ENCODE measurements around the gene U2AF2. TPM values are rescaled to one million over a fixed set of nuclear protein-coding genes. Genes with fewer than 3 reads are reported as not detected.

U2AF2 gene
- total RNA-seq, 2 donors from 2014 or later: 82.4 to 87.5 TPM

DNA sequence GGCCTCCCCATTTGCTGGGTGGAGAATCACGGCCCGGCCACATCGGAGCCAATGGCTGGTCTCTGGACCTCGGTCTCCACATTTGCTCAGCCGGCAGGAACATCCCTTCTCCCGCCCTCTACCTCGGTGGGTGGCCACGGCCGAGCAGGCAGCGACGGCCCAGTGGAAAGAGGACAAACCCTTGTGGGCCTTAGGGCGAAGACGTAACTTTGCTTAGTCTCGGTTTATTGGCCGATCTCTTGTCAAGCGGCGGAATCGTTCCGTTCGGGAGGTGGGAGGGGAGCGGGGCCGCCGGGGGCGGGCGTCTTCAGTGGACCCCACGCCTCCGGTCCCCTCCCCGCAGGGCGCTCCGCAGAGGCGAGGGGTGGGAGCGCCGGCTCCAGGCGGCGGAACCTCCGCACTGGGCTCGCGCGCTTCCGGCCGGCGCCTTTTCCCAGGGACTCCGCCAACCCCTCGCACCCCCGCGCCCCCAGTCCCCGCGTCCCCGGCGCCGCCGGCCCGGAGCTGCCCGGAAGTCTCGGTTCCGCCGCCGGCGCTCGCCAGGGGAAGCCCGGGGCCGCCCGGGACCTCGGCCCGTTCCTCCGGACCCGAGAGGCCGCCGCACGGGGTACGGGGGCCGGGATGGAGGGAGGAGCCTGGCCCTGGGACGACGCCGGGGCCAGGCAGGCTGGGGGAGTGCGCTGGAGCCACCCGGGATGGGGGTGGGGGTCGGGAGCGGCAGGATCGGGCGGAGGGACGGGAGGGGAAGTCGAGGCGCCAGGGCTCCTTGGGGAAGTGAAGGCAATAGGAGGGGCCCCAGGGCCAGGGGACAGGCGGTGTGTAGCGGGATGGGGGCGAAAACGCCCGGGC is 14.0 kb upstream of the U2AF2 start, which contains the start of gene ZNF580:
Gene ZNF580 (plus strand): TSS at position 426 of the 849 bp plus-strand sequence. CDS start 1,507 bp downstream, outside the sequence.
- intact Hi-C loops (cut with DNase I): no loop called here
- DNase-seq: peak; percentile 80

DNA sequence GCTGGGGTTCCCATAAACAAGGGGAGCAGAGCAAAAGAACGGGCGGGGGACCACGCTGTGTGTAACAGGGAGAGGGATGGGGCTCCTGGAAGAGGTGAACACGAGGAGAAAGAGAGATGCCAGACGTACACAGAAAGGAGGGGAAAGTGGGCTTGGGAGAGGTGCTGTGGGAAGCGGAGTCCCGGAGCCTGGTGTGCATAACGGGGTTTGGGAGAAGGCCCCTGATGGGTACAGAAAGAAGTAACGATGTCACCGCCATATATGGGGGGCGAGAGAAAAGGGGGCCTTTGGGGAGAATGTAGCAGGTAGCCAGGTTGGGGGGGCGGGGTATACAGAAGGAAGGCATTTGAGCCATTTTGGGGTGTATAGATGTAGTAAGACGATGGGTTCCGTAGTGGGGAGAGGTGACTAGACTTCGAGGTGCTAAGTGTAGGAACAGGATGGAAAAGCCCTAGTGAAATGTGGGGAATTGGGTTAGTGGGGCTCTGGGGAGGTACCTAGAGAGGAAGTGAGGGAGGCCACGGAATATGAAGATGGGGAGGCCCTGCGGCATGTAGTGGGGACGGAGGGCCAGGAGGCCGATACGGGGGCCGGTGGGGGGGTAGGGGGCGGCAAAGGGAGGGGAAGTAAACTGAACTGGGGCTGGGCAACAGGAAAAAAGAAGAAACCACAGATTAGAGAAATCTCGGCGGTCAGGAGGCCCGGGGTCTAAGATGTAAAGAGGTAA is 13.2 kb upstream of the U2AF2 start:
- intact Hi-C loops (cut with DNase I): no loop called here
- DNase-seq (no peak), ATAC-seq (peak; percentile 0 to 1)

More for the DNA sequence above, 14.0 kb upstream of the U2AF2 start, which contains the start of gene ZNF580:
- peak; percentile 71 to 74 for ATAC-seq

DNA sequence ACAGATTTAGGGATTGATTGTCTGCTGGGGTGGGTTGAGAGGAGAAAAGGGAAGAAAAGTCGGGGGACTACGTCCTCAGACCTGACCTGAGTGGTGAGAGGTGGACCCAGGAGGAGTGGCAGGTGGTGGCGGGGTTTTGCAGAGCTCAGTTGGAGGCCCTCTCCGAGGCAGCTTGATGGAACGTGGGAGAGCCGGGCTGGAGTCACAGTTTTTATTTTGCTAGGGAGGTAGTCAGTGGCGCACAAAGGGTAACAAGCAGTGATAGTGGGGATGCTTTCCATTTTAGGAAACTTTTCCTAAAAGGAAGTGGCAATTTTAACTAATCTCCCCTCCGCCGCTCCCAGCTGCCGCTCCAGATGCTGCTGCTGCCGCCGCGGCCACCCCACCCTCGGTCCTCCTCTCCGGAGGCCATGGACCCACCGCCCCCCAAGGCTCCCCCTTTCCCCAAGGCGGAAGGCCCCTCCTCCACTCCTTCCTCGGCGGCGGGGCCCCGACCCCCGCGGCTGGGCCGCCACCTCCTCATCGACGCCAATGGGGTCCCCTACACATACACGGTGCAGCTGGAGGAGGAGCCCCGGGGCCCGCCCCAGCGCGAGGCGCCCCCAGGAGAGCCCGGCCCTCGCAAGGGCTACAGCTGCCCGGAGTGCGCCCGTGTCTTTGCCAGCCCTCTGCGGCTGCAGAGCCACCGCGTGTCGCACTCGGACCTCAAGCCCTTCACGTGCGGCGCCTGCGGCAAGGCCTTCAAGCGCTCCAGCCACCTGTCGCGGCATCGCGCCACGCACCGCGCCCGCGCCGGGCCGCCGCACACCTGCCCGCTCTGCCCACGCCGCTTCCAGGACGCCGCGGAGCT is 12.5 kb upstream of the U2AF2 start:
- peak; percentile 8 to 13 for ATAC-seq
- intact Hi-C loops (cut with DNase I): no loop called here
- DNase-seq: peak; percentile 49

DNA sequence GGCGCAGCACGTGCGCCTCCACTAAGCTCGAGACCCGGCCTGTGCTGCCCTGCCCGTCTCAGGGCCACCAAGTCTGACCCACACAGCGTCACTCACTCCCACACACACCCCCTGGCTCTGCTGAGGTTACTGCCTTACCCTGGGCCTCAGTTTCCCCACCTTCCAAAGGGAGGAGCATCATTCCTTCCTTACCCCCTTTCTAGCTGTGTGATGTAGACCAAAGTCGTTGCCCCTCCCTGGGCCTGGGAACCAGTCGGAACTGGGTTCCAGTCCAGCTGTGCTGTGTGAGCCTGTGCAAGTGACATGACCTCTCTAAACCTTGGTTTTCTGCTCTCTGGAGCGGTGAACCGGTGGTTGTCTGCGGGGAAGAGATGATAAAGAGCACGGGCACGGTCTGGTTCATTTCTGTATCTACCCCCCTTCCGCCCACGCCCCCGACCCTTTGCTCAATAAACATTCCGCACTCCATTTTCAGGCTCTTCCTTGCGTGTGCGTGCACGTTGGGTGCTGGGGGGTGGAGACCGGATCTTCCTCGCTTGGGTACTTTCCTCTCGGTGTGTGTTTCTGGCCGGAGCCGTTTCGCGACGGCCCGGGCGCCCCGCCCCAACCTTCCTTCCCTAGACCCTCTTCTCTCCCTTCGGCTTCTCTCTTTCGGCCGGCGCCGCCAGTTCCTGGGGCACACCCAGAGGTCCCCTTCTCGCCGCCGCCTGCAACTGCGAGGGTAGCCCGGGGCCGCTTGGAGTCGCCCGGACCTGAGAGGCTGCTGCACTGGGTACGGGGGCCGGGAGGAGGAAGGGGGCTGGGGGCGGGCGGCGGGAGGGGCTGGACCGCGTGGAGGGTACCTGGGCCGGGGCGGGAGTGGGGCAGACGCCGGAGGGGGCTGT is 11.6 kb upstream of the U2AF2 start, which contains the start of gene ZNF581:
Gene ZNF581 (plus strand): TSS at position 647 of the 884 bp plus-strand sequence. CDS start 923 bp downstream, outside the sequence.
- ATAC-seq (peak; percentile 38 to 46), DNase-seq (peak; percentile 81)
- intact Hi-C loops (cut with DNase I): no loop called here

DNA sequence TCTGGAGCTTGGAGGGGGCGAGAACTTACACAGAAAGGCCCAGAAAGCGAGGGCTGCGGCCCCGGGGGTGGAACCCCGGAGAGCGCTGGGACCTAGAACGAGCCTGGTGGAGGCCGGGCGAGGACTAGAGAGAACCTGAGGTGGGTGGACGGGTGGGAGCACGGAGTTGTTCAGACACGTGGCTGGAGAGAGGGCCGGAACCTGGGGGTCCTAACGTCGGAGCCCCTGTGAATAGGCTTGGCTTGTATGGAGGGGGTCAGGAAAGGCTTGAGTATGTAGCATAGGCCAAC is 11.0 kb upstream of the U2AF2 start:
- intact Hi-C loops (cut with DNase I): no loop called here
- DNase-seq: no peak
- ATAC-seq: no peak

DNA sequence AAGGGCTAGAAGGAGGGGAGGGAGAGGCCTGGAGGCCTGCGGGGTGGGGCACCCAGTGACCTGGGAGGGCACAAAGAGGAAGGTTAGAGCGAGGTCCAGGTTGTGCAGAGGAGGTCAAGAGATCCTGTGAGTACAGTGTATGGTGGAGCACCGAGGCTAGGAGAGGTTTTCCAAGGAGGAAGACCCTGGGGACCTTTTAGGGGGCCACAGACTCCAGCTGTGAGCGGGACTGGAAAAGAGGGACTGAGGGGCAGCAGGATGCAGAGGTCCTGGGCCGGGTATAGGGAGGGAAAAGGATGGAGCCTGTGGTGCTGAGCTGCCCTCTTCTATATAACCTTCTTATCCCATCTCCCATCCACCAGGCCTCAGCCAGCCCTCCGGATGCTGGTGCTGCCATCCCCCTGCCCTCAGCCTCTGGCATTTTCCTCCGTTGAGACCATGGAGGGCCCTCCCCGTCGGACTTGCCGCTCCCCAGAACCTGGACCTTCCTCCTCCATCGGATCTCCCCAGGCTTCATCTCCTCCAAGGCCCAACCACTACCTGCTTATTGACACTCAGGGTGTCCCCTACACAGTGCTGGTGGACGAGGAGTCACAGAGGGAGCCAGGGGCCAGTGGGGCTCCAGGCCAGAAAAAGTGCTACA is 10.5 kb upstream of the U2AF2 start:
- intact Hi-C loops (cut with DNase I): no loop called here
- DNase-seq (no peak), ATAC-seq (no peak)

DNA sequence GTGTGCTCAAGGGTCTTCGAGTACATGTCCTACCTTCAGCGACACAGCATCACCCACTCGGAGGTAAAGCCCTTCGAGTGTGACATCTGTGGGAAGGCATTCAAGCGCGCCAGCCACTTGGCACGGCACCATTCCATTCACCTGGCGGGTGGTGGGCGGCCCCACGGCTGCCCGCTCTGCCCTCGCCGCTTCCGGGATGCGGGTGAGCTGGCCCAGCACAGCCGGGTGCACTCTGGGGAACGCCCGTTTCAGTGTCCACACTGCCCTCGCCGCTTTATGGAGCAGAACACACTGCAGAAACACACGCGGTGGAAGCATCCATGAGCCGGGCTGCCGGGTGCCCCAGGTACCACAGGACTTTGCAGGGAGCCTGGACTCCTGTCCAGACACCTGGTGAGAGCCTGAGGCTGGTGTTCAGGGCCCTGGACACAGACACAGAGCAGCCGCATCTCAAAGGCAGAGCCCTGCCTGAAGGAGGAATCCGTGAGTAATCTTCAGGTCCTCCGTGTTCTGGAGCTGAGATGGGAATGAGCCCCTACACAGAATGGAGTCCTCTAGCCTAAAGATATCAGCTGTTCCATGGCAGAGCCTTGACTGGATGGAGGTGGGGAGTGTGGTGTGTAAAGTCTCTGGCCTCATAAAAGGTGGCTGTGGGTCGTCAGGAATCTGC is 9.9 kb upstream of the U2AF2 start:
- ATAC-seq: no peak
- intact Hi-C loops (cut with DNase I): no loop called here
- DNase-seq: no peak

DNA sequence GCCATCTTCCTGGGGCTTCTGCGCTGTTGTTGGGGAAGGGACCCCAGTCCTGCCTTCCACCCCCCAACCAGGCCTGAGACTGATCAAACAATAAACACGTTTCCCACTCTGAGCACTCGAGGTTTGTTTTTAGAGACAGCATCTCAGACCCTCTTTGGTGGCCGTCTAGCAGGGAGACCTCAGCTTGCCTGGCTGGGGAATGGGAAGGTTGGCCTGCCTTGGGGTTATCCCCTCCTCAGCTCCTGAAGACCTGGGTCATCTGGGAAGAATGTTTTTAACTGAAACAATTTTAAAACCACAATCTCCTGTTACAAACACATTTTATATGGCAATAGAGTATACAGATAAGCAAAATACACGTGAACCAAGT is 9.3 kb upstream of the U2AF2 start:
- ATAC-seq (no peak), DNase-seq (no peak)
- intact Hi-C loops (cut with DNase I): no loop called here

DNA sequence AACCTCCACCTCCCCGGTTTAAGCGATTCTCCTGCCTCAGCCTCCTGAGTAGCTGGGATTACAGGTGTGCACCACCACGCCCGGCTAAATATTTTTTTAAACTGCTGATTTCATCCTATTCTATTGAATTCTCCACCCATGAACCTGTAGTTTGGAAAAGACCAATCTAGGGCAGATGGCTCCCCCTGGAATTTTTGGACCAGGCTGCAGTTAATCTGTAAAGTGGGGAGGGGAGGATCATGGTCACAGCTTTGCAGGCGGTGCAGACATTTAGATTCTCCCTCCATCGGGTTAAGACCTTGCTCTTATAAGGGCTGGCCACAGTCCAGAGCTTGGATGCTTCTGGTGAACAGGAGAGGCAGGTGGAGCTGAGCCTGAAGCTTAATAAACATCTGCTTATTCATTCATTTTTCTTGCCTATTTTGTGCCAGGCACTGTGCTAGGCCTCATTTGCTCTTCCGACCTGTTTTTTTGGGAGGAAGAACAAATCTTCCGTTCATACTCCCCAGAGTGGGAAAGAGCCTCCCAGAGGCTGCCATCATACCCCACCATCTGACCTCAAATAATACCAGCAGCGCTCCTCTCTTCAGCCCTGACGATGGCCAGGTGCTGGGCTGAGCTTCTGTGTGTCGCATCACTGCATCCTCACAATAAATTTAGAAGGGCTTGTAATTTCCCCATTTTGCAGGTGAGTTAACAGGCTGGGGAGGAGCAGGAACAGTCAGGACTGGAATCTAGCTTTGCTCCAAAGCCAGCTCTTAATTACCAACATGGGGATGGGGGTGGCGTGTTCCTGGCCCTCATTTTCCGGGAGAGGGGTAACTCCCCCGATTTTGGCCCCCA is 7.7 kb upstream of the U2AF2 start:
- intact Hi-C loops (cut with DNase I): no loop called here
- no peak for DNase-seq

DNA sequence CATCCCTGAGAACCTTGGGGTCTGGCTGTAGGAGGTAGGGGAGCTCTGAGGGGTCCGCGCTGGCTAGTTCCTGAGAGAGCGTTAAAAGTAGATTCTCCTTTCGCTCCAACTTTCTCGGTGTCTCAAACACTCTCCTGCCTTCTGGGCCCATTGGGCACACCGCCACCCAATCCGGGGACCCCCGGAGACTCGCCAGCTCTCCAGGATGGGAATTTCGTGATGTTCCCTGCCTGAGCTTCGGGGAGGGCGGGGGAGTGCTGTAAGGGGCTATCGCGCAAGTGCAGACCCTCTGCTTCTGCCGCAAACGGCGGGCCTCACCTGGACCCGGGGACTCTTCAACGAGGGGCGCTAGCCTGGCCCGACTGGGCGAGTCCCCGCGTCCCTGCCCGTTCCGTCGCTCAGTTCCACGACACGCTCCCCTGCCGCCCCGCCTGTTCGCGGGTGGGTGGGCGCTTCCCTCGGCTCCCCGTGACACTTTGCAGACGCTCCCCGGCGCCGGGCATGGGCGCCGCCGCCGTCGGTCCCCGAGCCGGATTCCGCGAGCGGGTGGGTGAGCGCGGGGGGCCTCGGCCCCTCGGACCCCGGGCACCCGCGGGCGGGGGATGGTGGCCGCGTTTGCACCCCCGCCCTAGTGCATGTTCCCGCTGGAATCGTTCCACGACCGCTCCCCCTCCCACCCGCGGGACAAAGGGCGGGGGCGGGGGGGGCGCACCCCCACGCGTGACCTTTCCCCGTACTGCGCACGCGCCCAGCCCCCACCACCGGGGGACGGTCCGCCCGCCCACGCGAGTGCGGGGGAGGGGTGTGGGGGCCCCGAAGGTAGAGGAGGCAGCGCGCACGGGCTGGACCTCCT is 6.9 kb upstream of the U2AF2 start, which contains the start of gene CCDC106:
Gene CCDC106 (plus strand): TSS at position 481 of the 853 bp plus-strand sequence. CDS start 835 bp downstream, outside the sequence.
- intact Hi-C loops (cut with DNase I): no loop called here
- ATAC-seq: peak; percentile 54 to 70
- peak; percentile 81 for DNase-seq

More for the DNA sequence above, 7.7 kb upstream of the U2AF2 start:
- no peak for ATAC-seq

DNA sequence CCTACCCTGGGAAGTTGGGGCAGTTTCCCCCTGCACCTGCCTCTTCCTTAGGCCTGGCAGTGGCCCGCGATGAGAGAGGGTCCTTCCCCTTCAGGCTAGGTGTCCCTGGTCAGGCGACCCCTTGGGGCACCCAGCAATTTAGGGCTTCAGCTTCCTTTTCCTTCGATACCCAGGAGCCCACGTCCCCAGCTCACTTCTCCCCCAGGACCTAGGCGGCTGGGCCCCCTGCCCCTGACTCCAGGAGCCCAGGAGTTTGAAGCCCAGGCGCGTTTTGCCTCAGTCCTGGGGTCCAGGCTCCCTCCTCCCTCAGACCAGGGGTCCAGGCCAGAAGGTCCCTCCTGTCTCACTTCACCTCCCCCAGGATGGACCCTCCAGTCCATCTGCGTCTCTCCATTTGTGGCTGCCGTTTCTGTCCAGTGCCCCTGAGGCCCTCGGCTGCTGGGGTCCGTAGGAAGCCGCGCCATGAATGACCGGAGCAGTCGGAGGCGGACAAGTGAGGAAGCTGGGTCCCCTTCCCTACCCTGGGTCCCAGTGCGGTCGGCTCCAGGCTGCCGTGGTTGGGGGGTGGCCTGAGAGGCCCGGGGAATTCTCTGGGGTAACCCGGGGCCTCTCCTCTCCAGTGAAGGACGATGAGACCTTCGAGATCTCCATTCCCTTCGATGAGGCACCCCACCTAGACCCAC is 6.1 kb upstream of the U2AF2 start:
- intact Hi-C loops (cut with DNase I): no loop called here
- no peak for ATAC-seq
- DNase-seq: no peak

DNA sequence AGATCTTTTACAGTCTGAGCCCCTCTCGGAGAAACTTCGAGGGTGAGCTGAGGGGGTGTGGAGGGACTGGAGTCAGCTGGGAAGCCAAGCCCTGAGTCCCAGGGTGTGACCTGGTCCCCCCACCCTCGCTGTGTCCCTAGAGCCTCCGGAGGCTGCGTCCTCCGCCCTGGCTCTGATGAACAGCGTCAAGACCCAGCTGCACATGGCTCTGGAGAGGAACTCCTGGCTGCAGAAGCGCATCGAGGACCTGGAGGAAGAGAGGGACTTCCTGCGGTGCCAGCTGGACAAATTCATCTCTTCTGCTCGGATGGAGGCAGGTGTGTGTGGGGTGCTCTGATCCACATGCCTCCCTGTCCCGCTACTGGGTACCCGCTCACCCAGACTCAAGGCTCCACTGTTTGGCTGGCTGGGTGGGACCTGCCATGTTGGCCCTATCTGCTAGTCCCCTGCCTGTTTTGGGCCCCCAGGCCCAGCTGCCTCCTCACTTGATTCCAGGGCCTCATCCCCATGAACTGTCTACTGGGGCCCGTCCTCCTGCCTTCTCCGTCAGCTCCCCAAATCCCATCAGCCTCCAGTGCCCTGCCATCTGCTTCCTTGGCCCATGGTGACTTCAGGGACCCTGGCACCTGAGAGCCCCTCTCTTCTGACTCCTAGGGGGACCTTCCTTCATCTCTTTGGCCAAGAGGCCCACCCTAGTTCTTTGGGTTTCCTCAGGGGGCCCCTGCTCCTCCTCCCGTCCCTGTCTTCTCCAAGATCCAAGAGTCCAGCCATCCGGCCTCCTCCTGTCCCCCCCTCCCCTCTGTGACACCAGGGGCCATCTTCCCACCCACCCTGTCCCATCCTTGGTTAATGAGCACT is 5.3 kb upstream of the U2AF2 start:
- intact Hi-C loops (cut with DNase I): no loop called here
- DNase-seq (no peak), ATAC-seq (no peak)

DNA sequence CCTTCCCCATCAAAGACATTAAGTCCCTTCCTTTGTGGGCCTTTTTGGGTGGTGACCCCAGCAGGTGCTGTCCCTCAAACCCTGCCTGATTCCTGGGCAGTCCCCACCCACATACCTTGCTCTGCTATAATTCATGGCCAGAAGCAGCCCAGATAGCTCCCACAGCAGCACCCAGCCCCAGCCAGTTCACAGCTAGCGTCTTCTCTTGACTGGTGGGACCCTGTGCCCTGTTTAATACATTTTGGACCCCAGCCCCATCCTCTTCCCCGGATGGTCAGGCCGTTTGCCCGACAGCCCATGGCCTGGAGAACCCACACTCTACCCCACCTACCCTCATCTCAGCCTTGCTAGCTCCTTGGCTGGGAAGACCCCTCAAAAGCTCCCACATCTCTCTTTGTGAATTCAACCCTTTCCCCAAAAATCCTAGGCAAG is 4.7 kb upstream of the U2AF2 start:
- DNase-seq (no peak), ATAC-seq (no peak)
- intact Hi-C loops (cut with DNase I): no loop called here

DNA sequence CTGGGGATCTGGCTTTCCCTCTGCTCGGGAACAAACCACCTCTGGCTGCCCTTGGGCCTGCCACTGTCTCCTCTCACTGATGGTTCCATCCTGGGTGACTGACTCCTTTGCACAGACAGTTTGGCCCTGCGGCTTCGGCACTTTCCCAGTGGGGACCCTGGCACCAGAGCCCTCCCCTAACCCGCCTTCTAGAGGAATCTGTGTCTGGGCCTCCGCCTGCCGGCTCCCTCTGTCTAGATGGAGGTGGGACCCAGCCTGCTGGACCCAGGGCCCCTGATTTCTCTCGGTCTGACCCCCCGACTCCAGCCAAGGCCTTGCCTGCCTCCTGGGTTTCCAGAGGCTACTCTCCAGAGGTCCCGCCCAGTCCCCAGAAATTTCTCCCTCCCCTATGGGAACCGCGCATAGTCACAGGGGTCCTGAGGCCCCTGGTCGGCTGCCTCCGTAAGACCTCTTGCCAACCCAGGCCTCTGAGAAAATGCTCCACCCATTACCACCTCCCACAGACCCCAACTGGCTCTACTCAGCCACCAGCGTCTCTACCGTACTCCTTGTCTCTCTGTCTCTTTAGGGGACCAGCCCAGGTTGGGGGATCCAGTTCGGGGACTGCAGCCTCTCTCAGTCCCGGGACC is 4.1 kb upstream of the U2AF2 start:
- intact Hi-C loops (cut with DNase I): no loop called here
- no peak for DNase-seq
- ATAC-seq: no peak

Data from left cardiac atrium (tissue), 4 donors.